NAMALWA (cell line): ENCODE results near the gene RNF167.

ENCODE experiments used
- DNase-seq: peaks from one replicate; pipeline ENCODE4 v3.0.0-alpha.2; 2015; ENCODE audit warnings: low spot score

Gene RNF167

GRCh38 chr17:4953451-4953961 is 13.4 kb downstream of the RNF167 start:
- no peak for DNase-seq

DNA sequence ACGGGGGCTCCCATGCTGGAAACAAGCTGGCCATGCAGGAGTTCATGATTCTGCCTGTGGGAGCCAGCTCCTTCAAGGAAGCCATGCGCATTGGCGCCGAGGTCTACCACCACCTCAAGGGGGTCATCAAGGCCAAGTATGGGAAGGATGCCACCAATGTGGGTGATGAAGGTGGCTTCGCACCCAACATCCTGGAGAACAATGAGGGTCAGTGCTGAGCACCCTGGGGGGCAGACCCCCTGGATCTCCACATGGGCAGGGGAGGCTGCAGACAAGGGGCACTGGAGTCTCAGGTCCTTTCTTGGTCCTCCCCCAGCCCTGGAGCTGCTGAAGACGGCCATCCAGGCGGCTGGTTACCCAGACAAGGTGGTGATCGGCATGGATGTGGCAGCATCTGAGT is 15.0 kb downstream of the RNF167 start:
- no peak for DNase-seq

DNA sequence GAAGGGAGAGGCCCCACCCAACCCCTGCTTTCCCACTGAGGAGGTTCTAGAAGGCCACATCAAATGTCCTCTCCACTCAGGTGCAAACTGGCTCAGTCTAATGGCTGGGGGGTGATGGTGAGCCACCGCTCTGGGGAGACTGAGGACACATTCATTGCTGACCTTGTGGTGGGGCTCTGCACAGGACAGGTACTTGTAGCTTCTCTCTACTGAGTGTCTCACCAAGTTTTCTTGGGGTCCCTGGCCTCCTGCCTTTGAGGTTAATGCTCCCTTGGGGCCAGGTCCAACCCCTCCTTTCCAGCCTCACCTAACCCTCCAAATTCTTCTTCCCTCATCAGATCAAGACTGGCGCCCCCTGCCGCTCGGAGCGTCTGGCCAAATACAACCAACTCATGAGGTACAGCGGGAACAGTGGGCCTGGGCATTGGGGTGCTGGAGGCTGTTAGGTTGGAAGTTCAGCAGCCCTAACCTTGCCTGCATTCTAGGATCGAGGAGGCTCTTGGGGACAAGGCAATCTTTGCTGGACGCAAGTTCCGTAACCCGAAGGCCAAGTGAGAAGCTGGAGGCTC is 16.5 kb downstream of the RNF167 start:
- DNase-seq, result no peak

GRCh38 chr17:4958102-4958501 is 18.0 kb downstream of the RNF167 start:
- DNase-seq, result no peak

- DNase-seq, result no peak
Measured at GRCh38 chr17:4959261-4959965, 19.3 kb downstream of the RNF167 start.

GRCh38 chr17:4960279-4960922 is 20.3 kb downstream of the RNF167 start:
- no peak for DNase-seq

GRCh38 chr17:4965311-4965986 is 25.4 kb downstream of the RNF167 start:
- no peak for DNase-seq

DNA sequence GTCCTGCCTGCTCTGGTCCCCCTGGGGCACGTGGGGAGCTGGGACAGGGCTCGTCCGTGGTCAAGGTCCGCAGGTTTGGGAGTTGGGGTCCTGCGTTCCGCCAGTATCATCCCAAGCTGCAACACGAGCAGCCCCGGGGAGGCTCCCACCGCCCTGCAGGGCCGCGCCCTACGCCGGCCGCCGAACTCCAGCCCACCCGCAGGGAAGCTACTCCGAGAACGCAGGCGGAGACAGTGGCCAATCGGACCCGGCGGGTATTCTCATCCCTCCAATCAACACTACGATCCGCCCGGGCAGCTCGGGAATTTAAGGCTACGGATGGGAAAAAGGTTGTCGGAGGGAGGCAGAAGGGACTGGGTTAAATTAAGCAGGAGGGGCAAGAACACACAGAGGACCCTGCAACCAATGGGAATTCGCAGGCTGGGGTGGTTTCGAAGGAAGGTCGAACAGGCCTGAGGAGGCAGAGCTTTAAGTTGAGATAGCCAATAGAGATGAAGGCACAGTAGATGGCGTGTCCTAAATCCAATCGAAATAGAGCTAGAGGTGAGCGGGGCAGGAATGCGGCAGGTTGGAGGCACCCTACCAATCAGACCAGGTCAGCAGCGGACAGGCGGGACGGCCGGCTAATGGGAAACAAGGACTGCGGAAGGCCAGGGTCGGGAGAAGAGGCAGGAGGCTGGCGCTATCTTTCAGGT is 26.9 kb downstream of the RNF167 start:
- peak; percentile 95 for DNase-seq

GRCh38 chr17:4967539-4968485 is 27.7 kb downstream of the RNF167 start, which contains the start of gene SPAG7:
SPAG7 (minus strand) TSS chr17:4967817; CDS start chr17:4967804, 13 bp downstream.
- DNase-seq, result peak; percentile 87

DNA sequence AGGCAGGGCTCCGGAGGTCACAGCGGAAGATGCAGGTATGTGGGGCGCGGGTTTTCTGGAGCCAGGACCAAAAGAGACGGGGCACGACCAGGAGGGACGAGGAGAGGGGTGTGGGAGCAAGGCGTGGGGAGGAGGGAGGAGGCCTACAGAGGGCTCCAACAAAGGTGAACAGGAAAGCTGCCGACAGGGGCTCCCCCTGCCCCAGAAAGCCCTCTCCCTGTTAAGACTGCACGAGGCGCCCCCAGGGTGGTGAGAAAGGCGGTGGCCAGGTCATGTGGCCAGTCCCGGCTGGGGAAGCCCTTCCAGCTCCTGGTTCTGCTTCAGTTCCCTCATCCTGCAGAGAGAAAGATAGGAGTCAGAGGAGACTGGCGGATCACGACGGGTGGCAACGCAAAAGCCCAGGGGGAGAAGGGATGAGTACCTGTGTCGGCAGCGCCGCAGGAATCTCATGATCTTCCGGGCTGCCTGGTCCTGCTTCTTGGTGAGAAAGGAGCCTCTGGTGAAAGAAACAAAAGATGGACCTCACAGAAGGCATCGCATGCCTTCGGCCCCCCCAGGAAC is 28.5 kb downstream of the RNF167 start:
- no peak for DNase-seq

GRCh38 chr17:4969047-4969550 is 29.0 kb downstream of the RNF167 start:
- DNase-seq, result no peak

DNA sequence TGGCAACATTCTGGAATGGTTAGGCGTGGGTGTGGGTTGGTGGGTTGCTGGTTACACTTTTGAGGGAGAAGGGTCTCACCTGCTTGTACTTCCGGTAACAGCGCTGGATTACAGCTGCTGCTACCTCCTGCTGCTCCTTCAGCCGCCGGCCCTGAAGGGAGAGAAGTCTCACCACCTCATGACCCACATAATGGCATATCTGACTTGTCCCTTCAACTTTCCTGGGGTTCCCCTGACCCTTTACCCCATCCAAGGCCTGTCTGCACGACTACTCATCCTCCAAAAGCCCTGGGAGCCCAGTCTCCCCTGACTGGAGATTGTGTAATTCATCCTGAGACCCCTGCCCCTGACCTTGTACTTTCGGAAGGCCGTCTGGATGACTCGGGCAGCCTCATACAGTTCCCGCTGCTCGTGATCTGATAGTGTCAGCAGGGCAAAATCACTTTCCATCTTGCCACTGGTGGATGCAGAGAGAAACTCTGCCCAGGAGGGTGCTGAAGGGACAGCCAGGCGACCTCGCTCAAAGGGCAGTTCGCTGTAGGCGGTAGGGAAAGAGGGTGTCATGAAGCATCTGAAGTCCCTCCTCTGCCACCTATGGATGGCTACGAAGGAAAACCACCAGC is 29.6 kb downstream of the RNF167 start:
- no peak for DNase-seq

GRCh38 chr17:4970273-4970672 is 30.2 kb downstream of the RNF167 start:
- no peak for DNase-seq

DNA sequence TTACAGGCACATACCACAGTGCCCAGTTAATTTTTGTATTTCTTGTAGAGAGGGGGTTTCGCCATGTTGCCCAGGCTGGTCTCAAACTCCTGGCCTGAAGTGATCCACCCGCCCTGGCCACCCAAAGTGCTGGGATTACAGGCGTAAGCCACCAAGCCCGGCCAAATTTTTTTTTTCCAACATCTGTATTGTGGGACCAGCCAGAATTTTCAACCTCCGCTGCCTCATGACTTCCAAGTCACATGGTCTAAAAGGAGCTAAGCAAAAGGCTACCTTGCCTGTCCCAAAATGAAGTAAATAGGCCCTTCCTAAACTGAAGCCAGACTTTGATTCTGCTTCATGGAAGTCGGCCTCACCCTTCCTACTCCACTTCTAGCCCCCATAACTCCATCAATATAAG is 31.8 kb downstream of the RNF167 start:
- DNase-seq, result no peak

DNA sequence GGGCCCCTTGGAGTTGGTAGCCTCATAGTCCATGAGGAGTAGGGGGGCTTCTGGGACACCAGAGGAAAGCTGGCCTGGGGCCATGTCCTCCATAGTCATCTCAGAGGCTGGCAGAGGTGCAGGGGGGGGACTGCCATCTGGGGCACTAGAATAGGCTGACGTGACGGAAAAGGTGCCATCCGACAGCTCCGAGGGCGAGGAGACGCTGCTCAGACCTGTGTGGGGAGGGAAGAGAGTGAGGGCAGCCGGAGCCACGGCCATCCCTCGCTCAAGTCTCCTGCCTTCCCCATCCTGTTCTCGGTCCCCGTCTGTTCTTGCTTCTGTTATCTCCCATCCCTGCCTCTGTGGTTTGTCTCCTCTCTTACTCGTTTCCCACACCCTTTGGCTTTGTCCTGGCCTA is 32.3 kb downstream of the RNF167 start:
- no peak for DNase-seq

- DNase-seq, result no peak
Measured at GRCh38 chr17:4972752-4973151, 32.7 kb downstream of the RNF167 start.

GRCh38 chr17:4973256-4974114 is 33.4 kb downstream of the RNF167 start:
- DNase-seq, result no peak

DNA sequence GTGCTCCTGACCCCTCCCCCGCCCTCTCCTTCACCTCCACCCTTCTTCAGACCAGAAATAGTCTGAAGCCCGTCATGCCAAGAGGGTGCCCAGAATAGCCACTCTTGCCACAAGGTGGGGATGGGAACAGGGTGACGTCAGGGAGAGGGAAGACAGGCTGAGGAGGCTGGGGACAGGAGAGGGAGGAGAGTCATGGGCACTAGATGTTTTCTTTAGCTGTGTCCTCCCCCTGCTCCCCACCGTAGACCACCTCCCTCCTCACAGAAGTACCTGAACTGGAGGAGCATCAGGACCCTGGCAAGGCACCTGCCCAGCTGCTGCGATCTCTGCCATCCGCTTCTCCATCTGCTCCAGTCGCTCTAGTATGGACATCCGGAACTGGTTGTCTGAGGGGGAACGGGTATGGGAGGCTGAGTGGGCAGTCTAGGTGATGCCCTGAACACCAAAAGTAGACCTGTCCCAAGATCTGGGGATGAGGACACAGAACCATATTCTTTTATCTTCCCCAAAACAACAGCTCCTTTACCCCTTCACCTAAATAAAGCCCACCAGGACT is 34.1 kb downstream of the RNF167 start:
- DNase-seq, result no peak

GRCh38 chr17:4978726-4979125 is 38.7 kb downstream of the RNF167 start:
- no peak for DNase-seq
